K562 (cell line): ENCODE measurements around the gene YTHDC1. TPM values are rescaled to one million over a fixed set of nuclear protein-coding genes. Genes with fewer than 3 reads are reported as not detected.

ENCODE experiments used
- ARID1B ChIP-seq: fragments of 450-650 bp; IDR thresholded peaks from 2 replicates; pipeline ENCODE4 v1.6.1; 2016; ENCODE audit warnings: antibody characterized with exemption, mild to moderate bottlenecking, inconsistent platforms
- BMI1 ChIP-seq: fragments of 150-350 bp; IDR thresholded peaks from 2 replicates; pipeline ENCODE4 v1.6.1; 2014; ENCODE audit warnings: low read length
- DACH1 ChIP-seq: fragments of 450-650 bp; IDR thresholded peaks from 2 replicates; pipeline ENCODE4 v1.6.1; 2018; ENCODE audit not compliant: partially characterized antibody
- ETV1 ChIP-seq: fragments of 450-650 bp; conservative IDR thresholded peaks from 2 replicates; pipeline ENCODE4 v1.6.1; 2016; ENCODE audit warnings: missing genetic modification characterization, control low read depth, low read depth, missing compliant biosample characterization
- HDAC1 ChIP-seq, 2 experiments: fragments of 450-650 bp; IDR thresholded peaks; 2 replicates each; pipeline ENCODE4 v1.6.1; 2016 to 2017; ENCODE audit warnings: inconsistent platforms in 1 of 2, mild to moderate bottlenecking in 1 of 2, moderate library complexity in 1 of 2
- MAFG ChIP-seq: fragments of 450-650 bp; conservative IDR thresholded peaks from 2 replicates; pipeline ENCODE4 v1.6.1; 2016; ENCODE audit warnings: missing genetic modification characterization, missing compliant biosample characterization
- NCOR1 ChIP-seq: fragments of 450-650 bp; IDR thresholded peaks from 2 replicates; pipeline ENCODE4 v1.6.1; 2016; ENCODE audit warnings: mild to moderate bottlenecking, moderate library complexity
- PHTF2 ChIP-seq: fragments of 250-450 bp; sonication (Bioruptor Pico); IDR thresholded peaks from 2 replicates; pipeline ENCODE4 v1.5.0; 2021; ENCODE audit warnings: mild to moderate bottlenecking
- POLR3G ChIP-seq: IDR thresholded peaks from 2 replicates; pipeline ENCODE4 v1.6.1; 2011; ENCODE audit not compliant: insufficient read length, insufficient replicate concordance; ENCODE audit errors: extremely low read depth
- PURB ChIP-seq: sonication (generic); formaldehyde crosslinking; IDR thresholded peaks from 2 replicates; pipeline ENCODE4 v1.9.0; 2021; ENCODE audit warnings: low read depth, mild to moderate bottlenecking, missing genetic modification reagents
- RHOXF2B ChIP-seq: fragments of 250-450 bp; sonication (Bioruptor Pico); conservative IDR thresholded peaks from 2 replicates; pipeline ENCODE4 v1.5.1; 2021
- ZNF165 ChIP-seq: fragments of 250-450 bp; sonication (Bioruptor Pico); IDR thresholded peaks from 2 replicates; pipeline ENCODE4 v1.4.0; 2020; ENCODE audit warnings: borderline replicate concordance
- ZNF561 ChIP-seq: fragments of 450-650 bp; formaldehyde crosslinking; conservative IDR thresholded peaks from 2 replicates; pipeline ENCODE4 v1.4.0; 2020; ENCODE audit warnings: mild to moderate bottlenecking, moderate library complexity
- ZNF79 ChIP-seq: fragments of 250-450 bp; sonication (Bioruptor Pico); IDR thresholded peaks from 2 replicates; pipeline ENCODE4 v1.4.0; 2020; ENCODE audit warnings: low read depth, mild to moderate bottlenecking, moderate library complexity
- polyA plus RNA-seq, 8 experiments: library from polyadenylated mRNA; depleted of rRNA in 4 of 8; stranded (reverse) in 5 of 8; unstranded in 3 of 8; fragments of >200 nt; fragmentation: Nextera tagmentation in 2 of 8; fragmentation: Illumina TruSeq in 1 of 8; extraction: Ambion mirVana in 2 of 8; extraction: Trizol in 1 of 8; gene quantifications; 2 replicates each; pipeline versions ENCODE4 v1.2.1 to v1.2.3, GENCODE V29; 2011 to 2014; ENCODE audit warnings: inconsistent platforms in 1 of 8, missing spikeins in 1 of 8
- total RNA-seq, 7 experiments: library from RNA; depleted of rRNA in 6 of 7; stranded (reverse); fragments of >200 nt in 6 of 7; fragmentation: Illumina TruSeq in 2 of 7; extraction: Trizol in 2 of 7; gene quantifications; 2 replicates each; pipeline versions ENCODE4 v1.2.1 to v1.2.3, GENCODE V29; 2011 to 2021; ENCODE audit warnings: low replicate concordance in 1 of 7
- TF ChIP-seq, protein P1 (sequence below): IDR thresholded peaks from 3 replicates; pipeline ENCODE4 v1.6.1; 2011; ENCODE audit warnings: borderline replicate concordance, mild to moderate bottlenecking, moderate library complexity; ENCODE audit not compliant: insufficient read length; ENCODE audit errors: extremely low read depth
- TF ChIP-seq, protein P2 (sequence below): sonication (generic); formaldehyde crosslinking; IDR thresholded peaks from 2 replicates; pipeline ENCODE4 v1.8.0; 2023; ENCODE audit warnings: missing genetic modification reagents, mild to moderate bottlenecking, borderline replicate concordance
- TF ChIP-seq, protein P3 (sequence below): fragments of 250-450 bp; sonication (Bioruptor Pico); IDR thresholded peaks from 2 replicates; pipeline ENCODE4 v1.5.0; 2020; ENCODE audit warnings: mild to moderate bottlenecking, borderline replicate concordance

The YTHDC1 gene
- total and polyA plus RNA-seq, 9 of the 15 experiments (the other 6 are each of a cell fraction or from before 2014, with no cell fraction given) = 9.8 to 65.4 (median 51.7) TPM

DNA sequence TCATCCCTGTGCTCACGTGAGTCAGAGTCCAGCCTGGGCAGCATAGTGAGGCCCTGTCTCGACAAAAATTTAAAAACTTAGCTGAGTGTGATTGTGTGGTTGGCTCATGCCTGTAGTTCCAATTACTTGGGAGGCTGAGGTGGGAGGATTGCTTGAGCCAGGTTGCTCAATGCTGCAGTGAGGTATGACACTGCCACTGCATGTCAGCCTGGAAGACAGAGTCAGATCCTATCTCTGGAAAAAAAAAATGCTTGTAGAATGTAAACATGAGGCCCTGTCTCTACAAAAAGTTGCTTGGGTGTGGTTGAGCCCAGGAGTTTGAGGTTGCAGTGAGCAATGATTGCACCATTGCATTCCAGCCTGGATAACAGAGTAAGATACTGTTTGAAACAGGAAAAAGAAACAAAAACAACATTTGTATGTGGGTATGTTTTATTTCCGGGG is 11.3 kb upstream of the YTHDC1 start (continued):
- TF ChIP-seq, protein P1, sequence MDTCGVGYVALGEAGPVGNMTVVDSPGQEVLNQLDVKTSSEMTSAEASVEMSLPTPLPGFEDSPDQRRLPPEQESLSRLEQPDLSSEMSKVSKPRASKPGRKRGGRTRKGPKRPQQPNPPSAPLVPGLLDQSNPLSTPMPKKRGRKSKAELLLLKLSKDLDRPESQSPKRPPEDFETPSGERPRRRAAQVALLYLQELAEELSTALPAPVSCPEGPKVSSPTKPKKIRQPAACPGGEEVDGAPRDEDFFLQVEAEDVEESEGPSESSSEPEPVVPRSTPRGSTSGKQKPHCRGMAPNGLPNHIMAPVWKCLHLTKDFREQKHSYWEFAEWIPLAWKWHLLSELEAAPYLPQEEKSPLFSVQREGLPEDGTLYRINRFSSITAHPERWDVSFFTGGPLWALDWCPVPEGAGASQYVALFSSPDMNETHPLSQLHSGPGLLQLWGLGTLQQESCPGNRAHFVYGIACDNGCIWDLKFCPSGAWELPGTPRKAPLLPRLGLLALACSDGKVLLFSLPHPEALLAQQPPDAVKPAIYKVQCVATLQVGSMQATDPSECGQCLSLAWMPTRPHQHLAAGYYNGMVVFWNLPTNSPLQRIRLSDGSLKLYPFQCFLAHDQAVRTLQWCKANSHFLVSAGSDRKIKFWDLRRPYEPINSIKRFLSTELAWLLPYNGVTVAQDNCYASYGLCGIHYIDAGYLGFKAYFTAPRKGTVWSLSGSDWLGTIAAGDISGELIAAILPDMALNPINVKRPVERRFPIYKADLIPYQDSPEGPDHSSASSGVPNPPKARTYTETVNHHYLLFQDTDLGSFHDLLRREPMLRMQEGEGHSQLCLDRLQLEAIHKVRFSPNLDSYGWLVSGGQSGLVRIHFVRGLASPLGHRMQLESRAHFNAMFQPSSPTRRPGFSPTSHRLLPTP = no peak
- TF ChIP-seq ZNF165 (CRISPR knock-in tag) (no peak), DACH1 (no peak), ZNF561 (no peak), BMI1 (no peak), PHTF2 (CRISPR knock-in tag) (no peak), MAFG (tag) (no peak), PURB (CRISPR knock-in tag) (no peak), POLR3G (no peak), ARID1B (peak; percentile 47; the same call in 1 of the 2 replicates), HDAC1 (IDR thresholded peaks at IDR 0.05) (no peak), ZNF79 (CRISPR knock-in tag) (no peak), RHOXF2B (CRISPR knock-in tag) (no peak), ETV1 (tag) (no peak), NCOR1 (no peak)
- TF ChIP-seq, protein P2, sequence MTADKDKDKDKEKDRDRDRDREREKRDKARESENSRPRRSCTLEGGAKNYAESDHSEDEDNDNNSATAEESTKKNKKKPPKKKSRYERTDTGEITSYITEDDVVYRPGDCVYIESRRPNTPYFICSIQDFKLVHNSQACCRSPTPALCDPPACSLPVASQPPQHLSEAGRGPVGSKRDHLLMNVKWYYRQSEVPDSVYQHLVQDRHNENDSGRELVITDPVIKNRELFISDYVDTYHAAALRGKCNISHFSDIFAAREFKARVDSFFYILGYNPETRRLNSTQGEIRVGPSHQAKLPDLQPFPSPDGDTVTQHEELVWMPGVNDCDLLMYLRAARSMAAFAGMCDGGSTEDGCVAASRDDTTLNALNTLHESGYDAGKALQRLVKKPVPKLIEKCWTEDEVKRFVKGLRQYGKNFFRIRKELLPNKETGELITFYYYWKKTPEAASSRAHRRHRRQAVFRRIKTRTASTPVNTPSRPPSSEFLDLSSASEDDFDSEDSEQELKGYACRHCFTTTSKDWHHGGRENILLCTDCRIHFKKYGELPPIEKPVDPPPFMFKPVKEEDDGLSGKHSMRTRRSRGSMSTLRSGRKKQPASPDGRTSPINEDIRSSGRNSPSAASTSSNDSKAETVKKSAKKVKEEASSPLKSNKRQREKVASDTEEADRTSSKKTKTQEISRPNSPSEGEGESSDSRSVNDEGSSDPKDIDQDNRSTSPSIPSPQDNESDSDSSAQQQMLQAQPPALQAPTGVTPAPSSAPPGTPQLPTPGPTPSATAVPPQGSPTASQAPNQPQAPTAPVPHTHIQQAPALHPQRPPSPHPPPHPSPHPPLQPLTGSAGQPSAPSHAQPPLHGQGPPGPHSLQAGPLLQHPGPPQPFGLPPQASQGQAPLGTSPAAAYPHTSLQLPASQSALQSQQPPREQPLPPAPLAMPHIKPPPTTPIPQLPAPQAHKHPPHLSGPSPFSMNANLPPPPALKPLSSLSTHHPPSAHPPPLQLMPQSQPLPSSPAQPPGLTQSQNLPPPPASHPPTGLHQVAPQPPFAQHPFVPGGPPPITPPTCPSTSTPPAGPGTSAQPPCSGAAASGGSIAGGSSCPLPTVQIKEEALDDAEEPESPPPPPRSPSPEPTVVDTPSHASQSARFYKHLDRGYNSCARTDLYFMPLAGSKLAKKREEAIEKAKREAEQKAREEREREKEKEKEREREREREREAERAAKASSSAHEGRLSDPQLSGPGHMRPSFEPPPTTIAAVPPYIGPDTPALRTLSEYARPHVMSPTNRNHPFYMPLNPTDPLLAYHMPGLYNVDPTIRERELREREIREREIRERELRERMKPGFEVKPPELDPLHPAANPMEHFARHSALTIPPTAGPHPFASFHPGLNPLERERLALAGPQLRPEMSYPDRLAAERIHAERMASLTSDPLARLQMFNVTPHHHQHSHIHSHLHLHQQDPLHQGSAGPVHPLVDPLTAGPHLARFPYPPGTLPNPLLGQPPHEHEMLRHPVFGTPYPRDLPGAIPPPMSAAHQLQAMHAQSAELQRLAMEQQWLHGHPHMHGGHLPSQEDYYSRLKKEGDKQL (CRISPR knock-in tag) = no peak
- TF ChIP-seq, protein P3, sequence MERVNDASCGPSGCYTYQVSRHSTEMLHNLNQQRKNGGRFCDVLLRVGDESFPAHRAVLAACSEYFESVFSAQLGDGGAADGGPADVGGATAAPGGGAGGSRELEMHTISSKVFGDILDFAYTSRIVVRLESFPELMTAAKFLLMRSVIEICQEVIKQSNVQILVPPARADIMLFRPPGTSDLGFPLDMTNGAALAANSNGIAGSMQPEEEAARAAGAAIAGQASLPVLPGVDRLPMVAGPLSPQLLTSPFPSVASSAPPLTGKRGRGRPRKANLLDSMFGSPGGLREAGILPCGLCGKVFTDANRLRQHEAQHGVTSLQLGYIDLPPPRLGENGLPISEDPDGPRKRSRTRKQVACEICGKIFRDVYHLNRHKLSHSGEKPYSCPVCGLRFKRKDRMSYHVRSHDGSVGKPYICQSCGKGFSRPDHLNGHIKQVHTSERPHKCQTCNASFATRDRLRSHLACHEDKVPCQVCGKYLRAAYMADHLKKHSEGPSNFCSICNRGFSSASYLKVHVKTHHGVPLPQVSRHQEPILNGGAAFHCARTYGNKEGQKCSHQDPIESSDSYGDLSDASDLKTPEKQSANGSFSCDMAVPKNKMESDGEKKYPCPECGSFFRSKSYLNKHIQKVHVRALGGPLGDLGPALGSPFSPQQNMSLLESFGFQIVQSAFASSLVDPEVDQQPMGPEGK = no peak
